Astrocyte (in vitro differentiated cells and primary cell): ENCODE measurements around the gene SGPP1.

Source experiments
- EZH2 ChIP-seq: IDR thresholded peaks from 2 replicates; pipeline ENCODE4 v1.6.1; 2012; ENCODE audit warnings: mild to moderate bottlenecking, low read length, inconsistent platforms; ENCODE audit not compliant: insufficient read depth
- TF ChIP-seq, protein P1 (sequence below): IDR thresholded peaks from 2 replicates; pipeline ENCODE4 v1.5.1; 2011; ENCODE audit warnings: low read depth, mild to moderate bottlenecking, inconsistent platforms, low read length, moderate library complexity; ENCODE audit not compliant: insufficient read depth

DNA sequence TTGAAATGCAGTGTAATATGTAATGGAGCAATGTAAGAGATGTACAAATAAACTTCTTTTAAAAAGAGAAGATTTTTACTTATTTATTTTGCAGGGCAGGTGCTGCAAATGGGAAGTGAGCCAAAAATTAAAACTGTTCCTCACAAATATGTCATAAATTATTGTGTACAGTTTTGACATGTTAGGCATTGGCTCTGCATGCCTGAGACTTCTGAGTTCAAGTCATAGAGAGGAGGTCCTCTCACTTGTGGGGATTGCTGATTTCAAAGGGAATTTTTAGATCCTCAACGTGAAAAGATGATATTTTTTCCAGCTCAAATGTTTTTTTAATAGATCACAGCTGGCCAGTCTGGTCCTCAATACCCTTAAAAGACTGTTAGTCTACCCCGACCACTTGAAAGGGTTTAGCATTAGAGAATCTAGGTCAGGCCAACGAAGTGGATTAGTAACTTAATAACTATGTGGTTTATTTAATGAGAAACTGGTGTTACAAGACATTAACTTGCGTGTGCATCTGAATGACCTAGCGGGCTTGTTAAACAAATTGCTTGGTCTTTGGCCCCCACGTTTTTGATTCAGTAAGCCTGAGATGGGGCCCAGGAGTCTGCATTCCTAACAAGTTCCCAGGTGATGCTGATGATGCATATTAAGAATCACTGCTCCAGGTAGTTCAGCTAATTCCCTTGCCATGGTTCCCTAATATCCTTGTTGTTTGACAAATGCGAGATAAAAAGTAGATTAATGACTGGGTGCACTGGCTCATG lies 55.3 kb downstream of the SGPP1 start:
- TF ChIP-seq, protein P1, sequence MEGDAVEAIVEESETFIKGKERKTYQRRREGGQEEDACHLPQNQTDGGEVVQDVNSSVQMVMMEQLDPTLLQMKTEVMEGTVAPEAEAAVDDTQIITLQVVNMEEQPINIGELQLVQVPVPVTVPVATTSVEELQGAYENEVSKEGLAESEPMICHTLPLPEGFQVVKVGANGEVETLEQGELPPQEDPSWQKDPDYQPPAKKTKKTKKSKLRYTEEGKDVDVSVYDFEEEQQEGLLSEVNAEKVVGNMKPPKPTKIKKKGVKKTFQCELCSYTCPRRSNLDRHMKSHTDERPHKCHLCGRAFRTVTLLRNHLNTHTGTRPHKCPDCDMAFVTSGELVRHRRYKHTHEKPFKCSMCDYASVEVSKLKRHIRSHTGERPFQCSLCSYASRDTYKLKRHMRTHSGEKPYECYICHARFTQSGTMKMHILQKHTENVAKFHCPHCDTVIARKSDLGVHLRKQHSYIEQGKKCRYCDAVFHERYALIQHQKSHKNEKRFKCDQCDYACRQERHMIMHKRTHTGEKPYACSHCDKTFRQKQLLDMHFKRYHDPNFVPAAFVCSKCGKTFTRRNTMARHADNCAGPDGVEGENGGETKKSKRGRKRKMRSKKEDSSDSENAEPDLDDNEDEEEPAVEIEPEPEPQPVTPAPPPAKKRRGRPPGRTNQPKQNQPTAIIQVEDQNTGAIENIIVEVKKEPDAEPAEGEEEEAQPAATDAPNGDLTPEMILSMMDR: no peak
- no peak for TF ChIP-seq EZH2
